Activated naive CD4-positive, alpha-beta T cell treated with anti-CD3 and anti-CD28 coated beads, Interleukin-2, amount 50 U/mL, for 72 hours (primary cell): Measurements from ENCODE around the gene NKPD1. TPM values are rescaled to one million over a fixed set of nuclear protein-coding genes. Genes with fewer than 3 reads are reported as not detected.

Experiments
- ATAC-seq, 2 donors: fragments of 150-1000 bp; cut with Tn5 transposase; 2 replicates each; pipeline ENCODE4 v1.10.0; 2021; ENCODE audit warnings: mild to moderate bottlenecking in 2 of 2, moderate library complexity in 2 of 2
- DNase-seq, 2 donors: peaks; one replicate each; pipeline ENCODE4 v3.0.0; 2021 to 2022; ENCODE audit warnings: low spot score in 2 of 2
- H3K27ac Mint-ChIP-seq, 2 donors: one replicate each; pipeline ENCODE4 v1.8.0; 2022; ENCODE audit warnings: mild to moderate bottlenecking in 2 of 2, mixed read lengths in 2 of 2
- H3K36me3 Mint-ChIP-seq, 2 donors: one replicate each; pipeline ENCODE4 v1.8.0; 2022; ENCODE audit warnings: mixed read lengths in 2 of 2
- H3K9me3 Mint-ChIP-seq, 2 donors: one replicate each; pipeline ENCODE4 v1.8.0; 2022; ENCODE audit warnings: mixed read lengths in 2 of 2
- total RNA-seq, 2 donors: library from RNA; stranded (reverse); gene quantifications; one replicate each; pipeline ENCODE4 v1.2.3, GENCODE V29; 2022

NKPD1 gene
- total RNA-seq, 2 donors from 2014 or later, result 0.14 TPM; not detected in 1

- no peak for DNase-seq
- H3K9me3 Mint-ChIP-seq, result no peaks in the 10 kb centered on the region
- no peak for ATAC-seq
- H3K36me3 Mint-ChIP-seq, result peaks cover 0 to 5% of the 10 kb centered on the region in 2 donors
- peak overlapping the region in 1 of 2 donors; percentile 78 for H3K27ac Mint-ChIP-seq
Observed at GRCh38 chr19:45139286-45140143, 21.3 kb downstream of the NKPD1 start.

- DNase-seq (no peak), ATAC-seq (no peak)
- H3K9me3 Mint-ChIP-seq, result no peaks in the 10 kb centered on the region
- H3K27ac Mint-ChIP-seq, result peak overlapping the region; percentile 12 to 27
- peaks cover 0 to 5% of the 10 kb centered on the region in 2 donors for H3K36me3 Mint-ChIP-seq
Observed at GRCh38 chr19:45138303-45138751, 22.5 kb downstream of the NKPD1 start.

- Mint-ChIP-seq H3K36me3 (no peaks in the 10 kb centered on the region), H3K27ac (peak overlapping the region; percentile 58 to 84)
- ATAC-seq, result no peak
Observed at GRCh38 chr19:45137179-45137761, 23.5 kb downstream of the NKPD1 start.

GRCh38 chr19:45136507-45137178 lies 24.1 kb downstream of the NKPD1 start:
- Mint-ChIP-seq H3K27ac (peak overlapping the region; percentile 58 to 84), H3K36me3 (no peaks in the 10 kb centered on the region)

More at GRCh38 chr19:45137179-45137761, 23.5 kb downstream of the NKPD1 start:
- DNase-seq, result no peak
- no peaks in the 10 kb centered on the region for H3K9me3 Mint-ChIP-seq

GRCh38 chr19:45135176-45135885 lies 25.5 kb downstream of the NKPD1 start:
- no peaks in the 10 kb centered on the region for H3K9me3 Mint-ChIP-seq
- H3K36me3 Mint-ChIP-seq, result no peaks in the 10 kb centered on the region
- peak overlapping the region in 1 of 2 donors; percentile 84 for H3K27ac Mint-ChIP-seq
- ATAC-seq (no peak), DNase-seq (no peak)

More at GRCh38 chr19:45136507-45137178, 24.1 kb downstream of the NKPD1 start:
- DNase-seq (no peak), ATAC-seq (no peak)
- H3K9me3 Mint-ChIP-seq, result no peaks in the 10 kb centered on the region

GRCh38 chr19:45133661-45134060 lies 27.1 kb downstream of the NKPD1 start:
- Mint-ChIP-seq H3K27ac (peak overlapping the region in 1 of 2 donors; percentile 34), H3K36me3 (no peaks in the 10 kb centered on the region), H3K9me3 (no peaks in the 10 kb centered on the region)
- ATAC-seq (no peak), DNase-seq (no peak)

GRCh38 chr19:45130888-45131615 lies 29.7 kb downstream of the NKPD1 start:
- Mint-ChIP-seq H3K9me3 (no peaks in the 10 kb centered on the region), H3K36me3 (no peaks in the 10 kb centered on the region), H3K27ac (peak overlapping the region in 1 of 2 donors; percentile 9)
- ATAC-seq (peak; percentile 17 to 21), DNase-seq (no peak)

GRCh38 chr19:45130236-45130635 lies 30.5 kb downstream of the NKPD1 start:
- ATAC-seq (no peak), DNase-seq (no peak)
- Mint-ChIP-seq H3K9me3 (no peaks in the 10 kb centered on the region), H3K27ac (no peak overlapping the region), H3K36me3 (no peaks in the 10 kb centered on the region)

GRCh38 chr19:45128806-45129205 lies 32.0 kb downstream of the NKPD1 start:
- ATAC-seq (no peak), DNase-seq (no peak)
- H3K36me3 Mint-ChIP-seq, result no peaks in the 10 kb centered on the region
- no peaks in the 10 kb centered on the region for H3K9me3 Mint-ChIP-seq
- H3K27ac Mint-ChIP-seq, result peak overlapping the region in 1 of 2 donors; percentile 34

GRCh38 chr19:45128146-45128545 lies 32.6 kb downstream of the NKPD1 start:
- ATAC-seq (no peak), DNase-seq (no peak)
- Mint-ChIP-seq H3K36me3 (no peaks in the 10 kb centered on the region), H3K27ac (peak overlapping the region in 1 of 2 donors; percentile 83), H3K9me3 (no peaks in the 10 kb centered on the region)

GRCh38 chr19:45126654-45127053 lies 34.1 kb downstream of the NKPD1 start:
- H3K9me3 Mint-ChIP-seq, result no peaks in the 10 kb centered on the region
- H3K27ac Mint-ChIP-seq, result no peak overlapping the region
- H3K36me3 Mint-ChIP-seq, result no peaks in the 10 kb centered on the region
- DNase-seq (no peak), ATAC-seq (no peak)

- H3K36me3 Mint-ChIP-seq, result no peaks in the 10 kb centered on the region
- peak; percentile 81 to 91 for ATAC-seq
- no peaks in the 10 kb centered on the region for H3K9me3 Mint-ChIP-seq
- DNase-seq, result peak; percentile 65 to 82
- no peak overlapping the region for H3K27ac Mint-ChIP-seq
Observed at GRCh38 chr19:45125975-45126493, 34.7 kb downstream of the NKPD1 start.

- H3K9me3 Mint-ChIP-seq, result no peaks in the 10 kb centered on the region
- no peak overlapping the region for H3K27ac Mint-ChIP-seq
- no peak for ATAC-seq
- H3K36me3 Mint-ChIP-seq, result peaks cover 0 to 1% of the 10 kb centered on the region in 2 donors
- no peak for DNase-seq
Observed at GRCh38 chr19:45125360-45125759, 35.4 kb downstream of the NKPD1 start.

GRCh38 chr19:45124021-45124420 lies 36.8 kb downstream of the NKPD1 start:
- H3K27ac Mint-ChIP-seq, result peak overlapping the region in 1 of 2 donors; percentile 48
- H3K9me3 Mint-ChIP-seq, result no peaks in the 10 kb centered on the region
- DNase-seq (no peak), ATAC-seq (no peak)
- peaks cover 0 to 5% of the 10 kb centered on the region in 2 donors for H3K36me3 Mint-ChIP-seq

GRCh38 chr19:45123440-45123850 lies 37.3 kb downstream of the NKPD1 start:
- H3K27ac Mint-ChIP-seq, result peak overlapping the region in 1 of 2 donors; percentile 48

GRCh38 chr19:45122832-45123231 lies 38.0 kb downstream of the NKPD1 start:
- no peak overlapping the region for H3K27ac Mint-ChIP-seq

More at GRCh38 chr19:45123440-45123850, 37.3 kb downstream of the NKPD1 start:
- ATAC-seq (no peak), DNase-seq (no peak)
- no peaks in the 10 kb centered on the region for H3K9me3 Mint-ChIP-seq
- H3K36me3 Mint-ChIP-seq, result peaks cover 0 to 5% of the 10 kb centered on the region in 2 donors

More at GRCh38 chr19:45122832-45123231, 38.0 kb downstream of the NKPD1 start:
- Mint-ChIP-seq H3K36me3 (peaks cover 0 to 5% of the 10 kb centered on the region in 2 donors), H3K9me3 (no peaks in the 10 kb centered on the region)
- DNase-seq (no peak), ATAC-seq (no peak)
